Measurements from ENCODE around the gene LINGO3. TPM values are rescaled to one million over a fixed set of nuclear protein-coding genes. Genes with fewer than 3 reads are reported as not detected.
A peak's percentile ranks its signal among the peaks of the same experiment; 100 is the strongest.

Gene LINGO3
- total and polyA plus RNA-seq, 10 of the 15 experiments (the other 5 are each of a cell fraction or from before 2014, with no cell fraction given): 0.09 to 2.0 (median 0.40) TPM; not detected in 5

- Histone ChIP-seq H4K20me1 (ENCODE audit: control insufficient read depth, insufficient read depth) (no peaks in the 10 kb centered on the region), H3K4me2 (ENCODE audit: control insufficient read depth, insufficient read depth) (peak overlapping the region; percentile 5; the same call in 1 of the 2 replicates), H3K9me3 (replicated peaks; ENCODE audit: control insufficient read depth, insufficient read depth, low read length) (peaks cover 6% of the 10 kb centered on the region; the same call in 1 of the 3 replicates), H3K27ac (ENCODE audit: control insufficient read depth, insufficient read depth) (no peak overlapping the region), H3K9ac (ENCODE audit: control insufficient read depth, insufficient read depth, low read length) (no peak overlapping the region), H2AFZ (ENCODE audit: control insufficient read depth, low read depth, low read length) (no peak overlapping the region), H3K27me3 (replicated peaks in 1 of 2; ENCODE audit: control insufficient read depth in 2 of 2, insufficient read depth in 2 of 2, low read length in 1 of 2) (no peaks in the 10 kb centered on the region), H3K36me3 (ENCODE audit: control insufficient read depth in 2 of 2, insufficient read depth in 2 of 2, low read length in 1 of 2) (no peaks in the 10 kb centered on the region; a peak in 1 of 4 replicates), H3K79me2 (ENCODE audit: control insufficient read depth, insufficient read depth, low read length) (no peaks in the 10 kb centered on the region), H3K4me1 (ENCODE audit: control insufficient read depth, insufficient read depth, low read length) (peaks cover 3% of the 10 kb centered on the region; the same call in 1 of the 2 replicates), H3K4me3 (no peak overlapping the region)
- POLR2A ChIA-PET: interaction anchor here (0.5 to 1.4 kb wide), 5 partner anchors 12 to 224 kb away, joined by 3 to 5 read pairs (median 3); partner anchors contain the start of gene LSM7
- SMC1A ChIA-PET (ENCODE audit: uncharacterized antibody, unreplicated experiment): interaction anchor here (0.9 to 2.2 kb wide), 7 partner anchors 27 to 298 kb away, joined by 3 to 14 read pairs (median 4); no protein-coding TSS in a partner anchor
- WGBS (ENCODE audit: insufficient coverage, insufficient replicate concordance, low lambda C conversion rate, missing lambda C conversion rate): 23% methylated on average over 22 of the region's 22 CpGs
- BruUV-seq (replicated peaks): no TSS peak
- CTCF ChIA-PET: interaction anchor here (0.5 to 2.8 kb wide), 13 partner anchors 12 to 479 kb away, joined by 3 to 11 read pairs (median 5); partner anchors contain the start of genes LSM7 and SPPL2B
- in situ Hi-C loops (cut with MboI) (loop anchor here (5.0 kb wide), 1 partner anchor 84 kb away; no protein-coding TSS in a partner anchor), intact Hi-C loops (cut with micrococcal nuclease; ENCODE audit: unreplicated experiment) (loop anchor here (1.0 kb wide), 1 partner anchor 41 kb away; no protein-coding TSS in a partner anchor)
- DNase-seq (ENCODE audit: low read depth, low spot score): no peak
- FAIRE-seq: no peak
- RAD21 ChIA-PET (ENCODE audit: unreplicated experiment): interaction anchor here (1.5 to 1.9 kb wide), 2 partner anchors 27 to 160 kb away, joined by 4 to 5 read pairs; no protein-coding TSS in a partner anchor
- TF ChIP-seq USF1 (IDR thresholded peaks at IDR 0.05; ENCODE audit: borderline replicate concordance, extremely low read length, insufficient read depth, low read depth, low read length) (no peak), RFX5 (IDR thresholded peaks at IDR 0.05; ENCODE audit: low read depth, low read length) (no peak), E4F1 (IDR thresholded peaks at IDR 0.05; ENCODE audit: borderline replicate concordance, partially characterized antibody) (no peak), SMC3 (IDR thresholded peaks at IDR 0.05; ENCODE audit: borderline replicate concordance, low read length) (peak; percentile 47), SMARCA5 (IDR thresholded peaks at IDR 0.05) (no peak), CHD1 (IDR thresholded peaks at IDR 0.05; ENCODE audit: low read depth, low read length) (no peak), CTCF (IDR thresholded peaks at IDR 0.05 in 2 of 3, conservative IDR thresholded peaks at IDR 0.05 in 1 of 3; ENCODE audit: control insufficient read depth in 2 of 3, extremely low read depth in 1 of 3, insufficient read depth in 1 of 3, low read depth in 3 of 3, low read length in 3 of 3) (peak; percentile 43 to 61 (median 53); a peak in 4 of 6 replicates), RAD21 (IDR thresholded peaks at IDR 0.05; ENCODE audit: insufficient read depth, low read depth, low read length) (peak; percentile 74)
- peak; percentile 90 for ATAC-seq
These were observed 7.9 kb upstream of the LINGO3 start for GRCh38 chr19:2315818-2316353.

All from GM12878 (cell line).